ENCODE results near the gene HNRNPH2.
A peak's percentile ranks its signal among the peaks of the same experiment; 100 is the strongest.

Gene HNRNPH2

GRCh38 chrX:101462892-101463291 is 54.9 kb downstream of the HNRNPH2 start:
- DNase-seq (ENCODE audit: low spot score), result peak; percentile 8

All from kidney capillary endothelial cell (primary cell).